Uterus (tissue), 2 donors: ENCODE results near the gene RNF187.

Source experiments
- CTCF ChIP-seq, 4 experiments: fragments of 200-600 bp in 2 of 4; fragments of 450-650 bp in 2 of 4; sonication (generic) in 2 of 4; IDR thresholded peaks; one replicate each; pipeline ENCODE4 v1.5.1; 2016 to 2019; ENCODE audit warnings: antibody characterized with exemption in 4 of 4, mild to moderate bottlenecking in 2 of 4, moderate library complexity in 1 of 4
- POLR2A ChIP-seq, 2 donors: fragments of 450-650 bp; IDR thresholded peaks; one replicate each; pipeline ENCODE4 v1.6.1; 2016; ENCODE audit warnings: antibody characterized with exemption in 2 of 2, mild to moderate bottlenecking in 1 of 2, moderate library complexity in 1 of 2

GRCh38 chr1:228457396-228458176, 29.6 kb upstream of the RNF187 start:
- TF ChIP-seq POLR2A (IDR thresholded peaks at IDR 0.05): peak; percentile 62 to 70
- TF ChIP-seq CTCF (IDR thresholded peaks at IDR 0.05): peak in 1 of 4 experiments; percentile 51
